CD4-positive, alpha-beta T cell treated with Interleukin-17A for 4 hours (primary cell): ENCODE measurements around the gene ATXN10.
A peak's percentile ranks its signal among the peaks of the same experiment; 100 is the strongest.
"Not testable (repeated sequence)": the region's sequence is repeated elsewhere in the genome, so short reads cannot be mapped to it uniquely, and the experiment has no call there.

Source experiments
- DNase-seq: peaks from one replicate; pipeline ENCODE4 v3.0.0-alpha.2; 2020; ENCODE audit warnings: mixed read lengths

The ATXN10 gene, protein sequence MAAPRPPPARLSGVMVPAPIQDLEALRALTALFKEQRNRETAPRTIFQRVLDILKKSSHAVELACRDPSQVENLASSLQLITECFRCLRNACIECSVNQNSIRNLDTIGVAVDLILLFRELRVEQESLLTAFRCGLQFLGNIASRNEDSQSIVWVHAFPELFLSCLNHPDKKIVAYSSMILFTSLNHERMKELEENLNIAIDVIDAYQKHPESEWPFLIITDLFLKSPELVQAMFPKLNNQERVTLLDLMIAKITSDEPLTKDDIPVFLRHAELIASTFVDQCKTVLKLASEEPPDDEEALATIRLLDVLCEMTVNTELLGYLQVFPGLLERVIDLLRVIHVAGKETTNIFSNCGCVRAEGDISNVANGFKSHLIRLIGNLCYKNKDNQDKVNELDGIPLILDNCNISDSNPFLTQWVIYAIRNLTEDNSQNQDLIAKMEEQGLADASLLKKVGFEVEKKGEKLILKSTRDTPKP

DNA sequence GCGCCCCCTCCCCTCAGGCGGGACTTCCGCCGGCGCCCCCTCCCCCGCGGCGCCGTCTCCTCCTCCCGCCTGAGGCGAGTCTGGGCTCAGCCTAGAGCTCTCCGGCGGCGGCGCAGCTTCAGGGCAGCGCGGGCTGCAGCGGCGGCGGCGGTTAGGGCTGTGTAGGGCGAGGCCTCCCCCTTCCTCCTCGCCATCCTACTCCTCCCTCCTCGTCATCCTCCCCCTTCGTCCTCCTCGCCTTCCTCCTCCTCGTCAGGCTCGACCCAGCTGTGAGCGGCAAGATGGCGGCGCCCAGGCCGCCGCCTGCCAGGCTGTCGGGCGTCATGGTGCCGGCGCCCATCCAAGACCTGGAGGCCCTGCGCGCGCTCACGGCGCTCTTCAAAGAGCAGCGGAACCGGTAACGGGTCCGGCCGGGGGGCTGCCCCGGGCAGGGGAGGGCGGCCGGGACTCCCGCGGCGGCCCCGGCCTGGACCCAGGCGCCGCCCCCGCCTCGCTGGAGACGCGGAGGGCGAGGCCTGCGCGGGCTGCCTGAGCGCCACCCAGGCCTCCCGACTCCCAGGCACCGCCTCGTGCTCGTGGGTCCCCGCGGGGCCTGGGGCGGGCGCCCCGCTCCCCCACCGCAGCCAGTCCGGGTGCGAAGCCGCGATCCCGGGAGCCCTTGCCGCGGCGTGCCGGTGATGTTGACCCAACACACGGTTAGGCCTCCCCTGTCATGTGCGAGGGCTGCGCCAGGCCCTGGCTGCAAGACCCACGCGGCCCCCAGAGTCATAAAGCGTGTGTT lies at the start of gene ATXN10:
ATXN10 (plus strand) TSS at position 52 of the 781 bp plus-strand sequence; CDS start at position 282, 230 bp downstream.
- peak; percentile 77 for DNase-seq

DNA sequence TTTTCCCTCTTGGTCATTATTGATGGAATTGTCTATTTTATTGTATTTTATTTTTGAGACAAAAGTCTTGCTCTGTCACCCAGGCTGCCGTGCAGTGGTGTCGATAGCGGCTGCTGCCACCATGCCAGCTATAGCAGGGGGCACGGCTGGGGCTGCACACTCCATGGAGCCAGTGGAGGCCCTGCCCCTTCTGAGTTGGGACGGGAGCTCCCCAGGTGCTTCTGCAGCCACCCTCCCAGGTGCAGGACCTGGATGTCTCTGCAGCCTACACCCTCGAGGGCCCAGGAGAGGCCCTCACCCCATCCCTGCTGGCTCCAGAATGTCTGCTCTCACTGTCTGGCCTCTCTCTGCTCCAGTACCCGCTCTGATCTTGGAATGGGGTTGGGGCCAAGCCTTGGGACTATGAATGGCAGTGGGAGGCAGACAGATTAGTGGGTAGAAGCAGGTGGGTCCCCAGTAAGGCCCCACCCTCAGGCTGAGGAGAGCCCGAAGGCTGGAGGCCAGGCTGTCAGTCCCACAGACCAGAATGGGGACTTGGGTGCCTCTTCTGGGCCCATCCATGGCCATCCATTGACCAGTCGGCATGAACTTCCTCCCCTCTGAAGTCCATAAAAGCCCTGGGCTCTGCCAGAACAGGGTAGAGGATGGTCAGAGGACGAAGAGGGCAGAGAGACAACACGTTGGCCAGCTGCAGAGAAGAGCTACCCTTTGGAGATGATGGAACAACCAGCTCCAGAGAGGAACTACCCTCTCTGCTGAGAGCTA lies 49.6 kb upstream of the ATXN10 start:
- DNase-seq: no peak

DNA sequence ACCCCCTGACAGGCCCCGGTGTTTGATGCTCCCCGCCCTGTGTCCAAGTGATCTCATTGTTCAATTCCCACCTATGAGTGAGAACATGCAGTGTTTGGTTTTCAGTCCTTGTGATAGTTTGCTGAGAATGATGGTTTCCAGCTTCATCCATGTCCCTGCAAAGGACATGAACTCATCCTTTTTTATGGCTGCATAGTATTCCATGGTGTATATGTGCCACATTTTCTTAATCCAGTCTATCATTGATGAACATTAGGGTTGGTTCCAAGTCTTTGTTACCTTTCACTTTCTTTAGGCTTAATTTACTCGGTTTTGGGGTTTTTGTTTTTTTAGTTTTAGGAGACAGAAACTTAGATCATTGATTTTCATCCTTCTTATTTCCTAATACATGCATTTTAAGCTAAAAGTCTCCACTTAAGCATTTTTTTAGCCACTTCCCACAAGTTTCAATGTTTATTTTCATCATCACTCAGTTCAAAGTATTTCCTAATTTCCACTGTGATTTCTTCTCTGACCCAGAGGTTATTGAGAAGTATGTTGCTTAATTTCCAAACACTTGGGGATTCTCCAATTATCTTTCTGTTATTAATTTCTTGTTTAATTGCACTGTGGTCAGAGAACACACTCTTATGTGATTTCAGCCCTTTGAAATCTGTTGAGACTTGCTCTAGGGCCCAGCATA lies 48.0 kb upstream of the ATXN10 start:
- DNase-seq: not testable (repeated sequence)

DNA sequence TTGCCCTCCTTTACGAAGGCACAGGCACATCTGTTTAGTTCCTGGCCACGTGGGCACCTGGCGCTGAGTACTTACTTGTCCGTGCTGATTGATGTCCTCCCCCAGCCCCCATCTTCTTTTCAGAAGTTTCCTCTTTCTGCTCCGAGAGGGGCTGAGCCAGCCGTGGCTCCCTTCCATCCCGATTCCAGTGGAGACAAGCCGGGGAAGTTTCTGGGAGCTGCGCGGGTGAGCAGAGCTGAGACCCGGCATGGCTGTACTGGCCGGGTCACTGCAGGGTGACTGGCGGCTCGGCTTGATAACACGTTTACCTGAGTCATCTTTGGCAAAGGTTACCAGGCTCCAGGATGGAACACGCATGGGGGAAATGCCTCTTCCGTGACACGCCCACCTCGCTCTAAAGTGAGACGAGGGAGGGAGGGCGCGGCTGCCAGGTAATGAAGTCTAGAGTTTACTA lies 45.4 kb upstream of the ATXN10 start:
- DNase-seq: no peak

DNA sequence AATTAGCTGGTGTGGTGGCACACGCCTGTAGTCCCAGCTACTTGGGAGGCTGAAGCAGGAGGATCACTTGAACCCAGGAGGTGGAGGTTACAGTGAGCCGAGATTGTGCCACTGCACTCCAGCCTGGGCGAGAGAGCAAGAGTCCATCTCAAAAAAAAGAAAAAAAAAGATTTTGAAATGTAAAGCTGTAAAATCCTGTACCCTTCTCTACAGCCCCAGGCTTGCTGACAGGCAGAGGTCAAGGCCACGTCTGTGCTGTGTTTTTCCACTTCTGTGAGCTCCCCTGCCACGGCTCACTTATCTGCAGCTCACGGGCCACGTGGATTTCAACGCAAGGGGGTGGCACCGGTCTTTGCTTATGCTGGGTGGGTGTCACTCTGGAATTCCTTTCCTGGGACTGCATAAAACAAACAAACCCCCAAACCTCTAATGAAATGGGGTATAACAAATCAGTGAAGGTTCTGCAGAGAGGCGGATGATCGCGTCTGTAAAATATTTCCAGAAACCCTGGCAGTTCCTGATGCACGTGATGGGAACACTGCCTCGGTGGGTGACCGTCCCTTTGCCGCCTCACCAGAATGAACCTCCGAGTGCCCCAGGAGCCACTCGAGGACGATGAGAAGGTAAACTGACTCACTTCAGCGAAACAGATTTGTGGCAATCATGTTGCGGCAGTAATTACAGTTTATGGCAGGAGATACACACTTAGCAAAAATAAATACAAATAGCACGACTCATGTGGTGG lies 44.0 kb upstream of the ATXN10 start:
- DNase-seq: no peak

DNA sequence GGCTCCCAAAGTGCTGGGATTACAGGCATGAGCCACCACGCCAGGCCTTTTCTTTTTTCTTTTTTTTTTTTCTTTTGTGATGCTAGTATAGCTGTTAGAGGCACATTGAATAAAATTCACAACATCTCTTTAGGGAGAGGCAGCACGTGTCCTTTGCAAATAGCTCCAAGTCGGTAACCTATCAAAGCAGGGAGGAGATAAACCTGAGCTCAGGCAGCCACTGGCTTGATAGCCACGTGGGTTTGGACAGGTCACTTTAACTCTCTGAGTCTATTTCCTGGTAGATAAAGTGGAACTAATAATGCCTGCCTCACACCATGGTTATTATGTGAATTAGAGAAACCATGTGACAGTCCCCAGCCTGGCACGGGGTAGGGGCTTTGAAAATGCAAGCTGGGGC lies 43.1 kb upstream of the ATXN10 start:
- DNase-seq: no peak

DNA sequence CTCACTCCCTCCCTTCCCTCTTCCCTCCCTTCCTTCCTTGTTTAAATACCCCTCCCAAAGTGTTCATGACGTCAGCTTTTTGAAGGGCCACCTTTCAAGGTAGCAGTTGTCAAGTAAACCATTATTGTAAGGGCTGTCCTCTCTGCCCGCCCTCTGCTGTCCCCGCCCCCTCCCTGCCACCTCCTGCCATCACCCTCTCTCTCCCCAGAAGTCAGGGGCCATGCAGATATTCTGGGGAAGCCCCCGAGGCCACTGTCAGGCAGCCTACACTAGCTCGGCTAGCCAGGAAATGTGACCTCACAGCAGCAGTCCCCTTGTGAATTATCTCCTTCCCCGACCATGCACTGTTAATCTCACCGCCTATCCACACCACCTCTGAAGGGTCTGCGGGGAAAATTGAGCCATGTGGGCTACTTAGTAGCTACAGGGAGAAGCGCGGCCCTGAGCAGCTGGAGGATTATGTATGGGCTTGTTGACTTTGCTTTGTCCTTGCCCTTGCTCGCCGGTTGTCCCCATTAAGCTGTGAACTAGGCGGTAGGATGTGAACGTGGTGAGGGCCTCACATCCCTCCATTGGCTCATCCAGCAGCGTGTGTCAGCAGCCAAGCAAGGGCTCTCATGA lies 42.1 kb upstream of the ATXN10 start:
- DNase-seq: no peak

DNA sequence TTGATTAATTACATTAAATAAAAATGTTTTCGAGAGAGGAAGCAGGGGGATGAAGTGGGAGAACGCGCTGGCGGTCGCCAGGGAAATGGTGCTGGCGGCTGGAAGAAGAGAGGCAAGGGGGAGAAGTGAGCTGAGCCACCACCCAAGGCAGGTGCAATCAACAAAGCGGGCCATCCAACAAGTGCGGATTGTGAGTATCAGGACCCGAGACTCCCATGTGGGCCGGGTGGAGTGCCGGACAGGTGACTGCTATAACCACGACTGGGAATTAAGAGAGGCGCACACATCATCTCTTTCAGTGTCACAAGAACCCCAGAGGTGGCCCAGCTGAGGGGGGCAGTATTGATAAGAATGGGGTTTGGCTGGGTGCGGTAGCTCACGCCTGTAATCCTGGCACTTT lies 41.2 kb upstream of the ATXN10 start:
- no peak for DNase-seq

DNA sequence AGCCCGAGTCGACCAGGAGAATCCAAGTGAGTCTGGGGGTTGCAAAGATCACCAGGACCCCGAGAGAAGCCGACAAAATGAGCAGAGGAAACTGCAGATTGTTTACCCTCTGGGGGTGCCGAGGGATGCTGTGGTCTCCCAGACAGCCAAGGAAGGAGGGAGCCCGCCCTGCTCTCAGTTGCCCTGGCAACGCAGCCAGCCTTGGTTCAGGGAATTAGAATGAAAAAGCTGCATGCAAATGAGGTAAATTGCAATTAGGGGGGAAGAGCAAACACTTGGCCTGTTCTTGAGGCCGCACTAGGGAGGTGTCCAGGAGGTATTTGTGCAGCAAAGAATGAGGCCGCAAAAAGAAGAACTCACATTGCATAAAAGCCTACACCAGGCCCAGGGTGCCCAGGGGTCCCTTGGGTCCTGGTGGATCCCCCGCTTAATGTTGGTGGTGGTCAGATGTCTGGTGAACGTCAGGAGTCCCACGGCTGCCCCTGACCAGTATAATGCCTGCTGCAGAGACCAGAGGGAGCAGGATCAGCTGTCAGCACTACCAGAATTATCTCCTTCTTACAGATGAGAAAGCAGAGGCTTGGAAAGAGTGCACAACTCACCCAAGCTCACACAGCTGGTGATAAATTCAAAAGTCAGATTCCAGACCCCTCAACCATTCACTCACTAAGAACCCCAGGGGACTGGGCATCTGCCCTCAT lies 40.3 kb upstream of the ATXN10 start:
- DNase-seq: no peak

DNA sequence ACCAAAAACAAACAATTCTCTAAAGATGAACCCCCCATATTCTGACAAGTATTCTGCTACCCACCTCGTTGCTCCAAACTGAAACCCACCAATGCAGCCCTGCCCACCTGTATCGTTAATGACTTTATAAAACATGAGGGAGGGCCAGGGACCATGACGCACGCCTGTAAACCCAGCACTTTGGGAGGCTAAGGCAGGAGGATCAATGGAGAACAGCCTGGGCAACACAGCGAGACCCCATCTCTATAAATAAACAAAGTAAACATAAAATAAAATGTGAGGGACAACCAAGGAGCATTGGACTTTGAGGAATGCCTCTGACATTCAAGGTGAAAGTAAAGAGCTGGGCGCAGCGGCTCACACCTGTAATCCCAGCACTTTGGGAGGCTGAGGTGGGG lies 39.8 kb upstream of the ATXN10 start:
- no peak for DNase-seq

DNA sequence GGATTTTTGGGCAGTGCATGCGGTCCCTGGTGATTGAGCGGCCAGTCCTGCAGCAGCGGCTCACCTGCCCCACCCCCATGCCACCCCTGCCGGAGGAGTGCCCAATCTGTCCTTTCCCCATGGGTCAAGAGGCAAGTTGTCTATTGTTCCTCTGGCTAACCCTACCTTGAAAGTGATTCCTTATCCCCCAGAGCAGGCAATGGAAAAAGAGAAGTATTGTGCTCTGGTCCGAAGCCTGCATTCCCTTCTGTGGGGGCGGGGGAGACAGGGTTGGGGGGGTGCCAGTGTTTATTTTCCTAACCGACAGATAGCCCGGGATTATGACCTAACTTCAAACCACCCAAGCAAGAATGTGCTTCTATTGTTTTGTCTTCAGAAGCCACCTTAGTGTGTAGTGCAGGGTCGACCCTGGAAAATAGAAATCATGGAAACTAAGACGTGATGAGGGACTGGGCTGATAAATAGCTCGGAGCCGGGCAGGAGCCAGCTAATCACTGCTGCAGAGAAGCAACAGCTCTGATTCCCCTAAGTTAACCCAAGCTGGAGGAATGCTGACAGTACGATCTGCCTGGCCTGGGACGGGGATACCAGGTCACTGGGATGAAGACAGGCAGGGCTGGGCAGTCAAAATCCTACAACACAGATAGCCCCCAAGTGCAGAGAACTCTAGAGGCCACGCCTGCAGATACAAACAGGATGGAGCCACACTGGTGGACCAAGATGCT lies 38.7 kb upstream of the ATXN10 start:
- DNase-seq: no peak

DNA sequence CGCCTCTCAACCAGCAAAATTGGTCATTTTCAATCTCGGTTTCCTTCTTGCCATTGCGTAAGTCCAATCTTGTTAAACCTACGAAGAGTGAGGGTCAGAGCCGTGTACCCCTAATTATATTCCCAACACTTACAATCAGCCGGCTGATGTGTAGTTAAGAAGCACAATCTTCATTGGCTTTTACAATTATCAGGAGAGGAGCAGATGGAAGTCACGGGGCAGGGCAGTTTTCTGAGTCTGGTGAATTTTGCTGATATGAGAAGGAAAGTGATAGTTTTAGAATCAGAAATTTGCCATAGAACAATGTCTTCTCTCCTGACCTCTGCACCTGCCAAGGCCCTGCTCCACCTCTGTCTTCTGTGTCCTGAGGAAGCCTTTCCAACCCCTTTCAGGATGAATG lies 35.0 kb upstream of the ATXN10 start:
- no peak for DNase-seq

DNA sequence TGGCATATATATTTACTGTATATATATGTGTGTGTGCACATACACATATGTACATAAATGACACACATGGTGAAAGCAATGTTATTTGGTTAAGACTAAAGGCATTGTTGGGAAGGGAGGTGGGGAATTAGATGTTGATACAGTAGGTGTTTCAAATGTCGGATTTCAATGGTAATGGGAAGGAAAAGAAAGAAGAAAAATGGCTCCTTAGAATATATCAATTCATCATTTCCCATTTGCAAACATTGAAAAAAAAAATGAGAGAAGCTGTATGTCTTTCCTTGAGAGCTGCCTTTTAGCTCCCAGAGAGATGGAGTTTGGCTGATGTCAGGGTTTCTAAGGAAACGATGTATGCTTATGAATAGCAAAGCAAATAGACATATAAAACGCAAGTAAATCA lies 33.4 kb upstream of the ATXN10 start:
- DNase-seq: no peak

DNA sequence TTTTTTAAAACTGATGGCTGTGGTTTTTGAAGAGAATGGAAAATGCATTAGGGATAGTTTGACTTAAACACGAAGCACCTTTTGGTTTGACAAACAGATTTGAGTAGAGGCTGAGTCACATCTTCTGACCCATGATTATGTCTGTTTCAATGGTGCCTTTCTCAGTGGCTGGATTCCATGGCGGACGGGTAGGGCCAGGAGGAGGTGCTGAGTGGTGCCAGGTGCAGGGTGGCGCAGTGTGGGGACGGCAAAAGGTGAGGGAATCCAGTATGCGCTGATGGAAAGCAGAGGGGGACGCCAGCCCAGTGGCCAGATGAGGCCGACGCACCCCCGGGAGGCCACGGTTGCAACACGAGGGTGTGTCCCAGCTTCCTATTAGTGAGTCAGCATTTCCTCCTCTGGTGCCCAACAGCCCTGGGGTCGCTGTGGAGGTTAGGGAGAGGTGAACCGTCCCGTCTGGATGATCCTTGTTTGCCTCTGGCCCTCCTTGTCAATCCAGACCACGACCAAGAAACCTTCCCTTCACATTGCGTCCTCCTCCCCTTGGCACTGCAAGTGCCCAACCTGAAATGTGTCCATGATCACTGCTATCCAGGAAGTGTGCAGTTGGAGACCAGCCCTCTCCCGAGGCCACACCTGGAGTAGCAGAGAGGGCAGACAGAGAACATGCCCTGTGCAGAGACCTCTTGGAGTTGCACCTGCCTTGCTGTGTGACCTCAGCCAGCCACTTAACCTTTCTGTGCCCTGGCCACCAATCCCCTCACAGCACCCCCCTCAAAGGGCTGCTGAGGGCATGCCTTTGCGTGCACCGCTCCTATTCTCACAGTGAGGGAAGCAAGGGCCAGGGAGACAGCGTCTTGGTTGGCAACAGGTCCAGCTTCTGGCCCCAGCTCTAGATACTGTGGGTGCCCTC lies 32.5 kb upstream of the ATXN10 start:
- no peak for DNase-seq

DNA sequence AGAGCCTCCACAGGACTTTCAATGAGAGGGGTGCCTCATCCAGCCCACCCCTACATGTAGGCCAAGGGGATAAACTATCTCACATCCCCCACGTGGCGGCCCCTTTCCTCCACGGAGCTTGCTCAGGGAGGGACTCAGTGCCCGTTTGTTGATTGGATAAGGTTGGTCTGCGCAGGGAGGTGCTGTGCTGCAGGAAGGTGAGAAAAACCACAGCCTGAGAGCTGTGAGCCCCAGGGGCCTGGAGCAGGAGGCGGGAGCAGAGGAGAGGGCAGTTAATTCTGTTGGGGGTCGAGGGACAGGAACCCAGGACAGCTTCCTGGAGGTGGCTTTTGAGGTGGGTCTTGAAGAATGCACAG lies 31.9 kb upstream of the ATXN10 start:
- DNase-seq: no peak

DNA sequence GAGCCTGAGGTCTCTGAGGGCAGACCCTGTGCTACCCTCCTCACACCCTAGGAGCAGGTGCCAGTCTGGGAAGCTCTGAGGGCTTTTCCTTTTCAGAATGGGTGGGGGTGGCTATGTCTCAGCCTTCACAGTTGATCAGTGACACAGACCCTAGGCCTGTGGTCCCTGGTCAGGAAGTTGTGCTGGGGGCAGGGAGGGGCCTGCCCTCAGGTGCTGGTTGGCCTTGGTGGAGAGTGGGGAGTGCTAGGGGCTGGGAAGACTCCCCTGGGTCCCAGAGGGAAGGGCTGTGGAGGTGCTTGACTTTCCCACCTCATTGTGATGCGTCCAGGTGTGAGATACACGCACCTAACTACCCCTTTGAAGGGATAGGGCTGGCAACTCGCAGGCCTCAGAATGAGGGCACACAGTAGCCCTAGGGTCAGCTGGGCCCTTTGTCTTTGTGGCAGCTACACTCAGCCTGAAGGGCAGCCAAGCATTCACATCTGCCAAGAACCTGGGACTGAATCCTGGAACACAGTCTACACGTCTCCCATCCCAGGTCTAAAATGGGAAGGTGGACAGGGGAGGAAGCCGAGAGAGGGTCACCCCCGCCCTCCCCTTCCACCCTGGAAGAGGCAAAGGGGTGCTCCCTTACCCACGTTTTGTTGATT lies 31.2 kb upstream of the ATXN10 start:
- DNase-seq: no peak

DNA sequence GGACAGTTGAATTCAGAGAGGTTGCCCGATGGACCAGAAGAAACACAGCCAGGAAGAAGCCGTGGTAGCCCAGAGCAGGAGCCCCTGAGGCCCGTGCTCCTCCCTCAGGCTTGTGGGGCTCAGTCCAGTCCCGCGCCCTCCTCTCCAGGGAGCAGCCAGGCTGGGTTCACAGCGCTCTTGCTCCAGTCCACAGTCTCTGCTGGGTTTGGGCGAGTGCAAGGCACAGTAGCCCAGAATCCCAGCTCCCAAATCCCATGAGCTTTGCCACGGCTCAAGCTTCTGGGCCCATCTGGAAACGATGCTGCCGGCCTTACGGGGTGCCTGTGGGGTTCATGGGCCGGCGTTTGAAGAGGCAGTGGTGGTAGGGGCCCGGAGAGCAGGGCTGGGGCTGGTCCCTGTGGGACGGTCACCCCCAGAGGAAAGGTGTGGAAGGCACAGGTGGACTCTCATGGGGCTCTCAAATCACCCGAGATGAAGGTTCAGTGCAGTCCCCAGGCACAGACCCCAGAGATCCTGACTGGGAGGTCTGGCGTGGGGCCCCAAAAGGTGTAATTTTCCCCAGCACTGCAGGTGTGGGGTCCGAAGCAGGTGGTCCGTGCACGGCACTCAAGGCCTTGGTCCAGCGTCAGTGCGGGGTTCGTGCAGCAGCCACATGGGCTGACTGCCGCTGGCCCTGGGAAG lies 30.6 kb upstream of the ATXN10 start:
- no peak for DNase-seq

DNA sequence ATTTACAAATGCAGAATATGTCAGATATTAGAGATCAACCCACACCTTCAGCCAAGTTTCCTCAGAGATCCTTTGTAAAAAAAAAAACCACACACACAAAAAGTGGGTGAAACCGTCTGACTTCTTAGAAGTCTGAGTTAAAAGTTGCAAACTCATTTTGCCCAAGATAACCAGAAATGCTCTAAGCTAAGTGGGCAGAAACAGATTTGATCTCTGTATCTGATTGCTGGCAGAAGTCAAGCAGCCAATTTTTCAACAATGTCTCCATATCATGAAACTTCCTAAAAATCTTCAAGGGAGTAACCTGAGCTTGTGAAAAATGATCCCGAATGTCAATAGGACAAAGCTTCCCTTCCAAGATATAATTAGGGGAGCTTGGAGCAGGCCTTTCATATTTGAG lies 28.6 kb upstream of the ATXN10 start:
- no peak for DNase-seq
